ENCODE results near the gene PMIS2.

PMIS2 gene

GRCh38 chr19:35551091-35551810, 34.7 kb upstream of the PMIS2 start:
- TF ChIP-seq CTCF (IDR thresholded peaks at IDR 0.05; ENCODE audit: low read length) (no peak), EZH2 (IDR thresholded peaks at IDR 0.05; ENCODE audit: borderline replicate concordance, low read length) (no peak)
- no peak overlapping the region for H3K4me3 ChIP-seq (ENCODE audit: low read depth, low read length, poor library complexity, severe bottlenecking)

GRCh38 chr19:35552534-35553384, 33.2 kb upstream of the PMIS2 start:
- Histone ChIP-seq H3K36me3 (ENCODE audit: insufficient read depth, low read length) (no peaks in the 10 kb centered on the region), H4K20me1 (ENCODE audit: insufficient read depth, low read length) (no peaks in the 10 kb centered on the region), H3K27me3 (ENCODE audit: insufficient read depth, low read length) (no peaks in the 10 kb centered on the region)

More at GRCh38 chr19:35551091-35551810, 34.7 kb upstream of the PMIS2 start:
- no peaks in the 10 kb centered on the region for H3K9me2 ChIP-seq (ENCODE audit: low read depth, low read length)
- H3K9ac ChIP-seq (ENCODE audit: low read length), result no peak overlapping the region
- H2AFZ ChIP-seq (ENCODE audit: low read length), result no peak overlapping the region
- H3F3A ChIP-seq (ENCODE audit: insufficient read depth, low read length), result no peaks in the 10 kb centered on the region
- H3K4me1 ChIP-seq (ENCODE audit: insufficient read depth, low read length, severe bottlenecking), result peaks cover 7% of the 10 kb centered on the region
- H3K36me3 ChIP-seq (ENCODE audit: insufficient read depth, low read length), result no peaks in the 10 kb centered on the region
- no peak overlapping the region for H3K4me2 ChIP-seq (ENCODE audit: low read length)
- H3K27me3 ChIP-seq (ENCODE audit: insufficient read depth, low read length), result no peaks in the 10 kb centered on the region
- H3K79me2 ChIP-seq (ENCODE audit: insufficient read depth, low read length), result no peaks in the 10 kb centered on the region
- no peak overlapping the region for H3K27ac ChIP-seq (ENCODE audit: low read depth, low read length, poor library complexity, severe bottlenecking)
- no peaks in the 10 kb centered on the region for H3K9me3 ChIP-seq (ENCODE audit: low read length)
- no peaks in the 10 kb centered on the region for H4K20me1 ChIP-seq (ENCODE audit: insufficient read depth, low read length)

More at GRCh38 chr19:35552534-35553384, 33.2 kb upstream of the PMIS2 start:
- no peaks in the 10 kb centered on the region for H3K79me2 ChIP-seq (ENCODE audit: insufficient read depth, low read length)
- H3K4me1 ChIP-seq (ENCODE audit: insufficient read depth, low read length, severe bottlenecking), result no peaks in the 10 kb centered on the region
- no peak overlapping the region for H3K4me3 ChIP-seq (ENCODE audit: low read depth, low read length, poor library complexity, severe bottlenecking)
- no peak overlapping the region for H3K9ac ChIP-seq (ENCODE audit: low read length)
- H3F3A ChIP-seq (ENCODE audit: insufficient read depth, low read length), result no peaks in the 10 kb centered on the region
- no peak for TF ChIP-seq CTCF (IDR thresholded peaks at IDR 0.05; ENCODE audit: low read length)
- no peak for TF ChIP-seq EZH2 (IDR thresholded peaks at IDR 0.05; ENCODE audit: borderline replicate concordance, low read length)
- H3K27ac ChIP-seq (ENCODE audit: low read depth, low read length, poor library complexity, severe bottlenecking), result no peak overlapping the region
- H3K9me2 ChIP-seq (ENCODE audit: low read depth, low read length), result no peaks in the 10 kb centered on the region
- no peak overlapping the region for H2AFZ ChIP-seq (ENCODE audit: low read length)
- H3K9me3 ChIP-seq (ENCODE audit: low read length), result no peaks in the 10 kb centered on the region
- H3K4me2 ChIP-seq (ENCODE audit: low read length), result no peak overlapping the region

Data from OCI-LY1 (cell line).